ENCODE data around the gene PTPRQ. TPM values are rescaled to one million over a fixed set of nuclear protein-coding genes. Genes with fewer than 3 reads are reported as not detected.

The PTPRQ gene
- total and polyA plus RNA-seq, 9 donors: 0.36 to 2.0 (median 0.71) TPM

GRCh38 chr12:80551897-80552296 is 107.9 kb downstream of the PTPRQ start:
- Histone ChIP-seq H3K27ac (ENCODE audit: low read length) (no peak overlapping the region), H3K36me3 (ENCODE audit: control insufficient read depth, insufficient read depth, low read length) (no peaks in the 10 kb centered on the region), H3K9me3 (replicated peaks; ENCODE audit: control insufficient read depth, low read depth, low read length) (no peaks in the 10 kb centered on the region), H3K4me3 (ENCODE audit: low read length) (no peak overlapping the region), H3K4me1 (ENCODE audit: control insufficient read depth, insufficient read depth, low read length) (peaks cover 2% of the 10 kb centered on the region), H3K27me3 (ENCODE audit: control insufficient read depth, insufficient read depth, low read length) (no peaks in the 10 kb centered on the region)
- no CpG with 5 or more reads among the region's 1 CpG for WGBS (ENCODE audit: insufficient coverage)
- peak; percentile 90 for DNase-seq

GRCh38 chr12:80553316-80553715 is 109.3 kb downstream of the PTPRQ start:
- H3K27ac ChIP-seq (ENCODE audit: low read length): no peak overlapping the region
- H3K9me3 ChIP-seq (replicated peaks; ENCODE audit: control insufficient read depth, low read depth, low read length): no peaks in the 10 kb centered on the region
- WGBS (ENCODE audit: insufficient coverage): 67% methylated on average over 2 of the region's 3 CpGs
- no peaks in the 10 kb centered on the region for H3K27me3 ChIP-seq (ENCODE audit: control insufficient read depth, insufficient read depth, low read length)
- H3K4me3 ChIP-seq (ENCODE audit: low read length): no peak overlapping the region
- peak; percentile 63 for DNase-seq
- no peaks in the 10 kb centered on the region for H3K36me3 ChIP-seq (ENCODE audit: control insufficient read depth, insufficient read depth, low read length)
- peaks cover 2% of the 10 kb centered on the region for H3K4me1 ChIP-seq (ENCODE audit: control insufficient read depth, insufficient read depth, low read length)

GRCh38 chr12:80556566-80556965 is 112.5 kb downstream of the PTPRQ start:
- DNase-seq: no peak
- H3K27ac ChIP-seq (ENCODE audit: low read length): no peak overlapping the region
- H3K36me3 ChIP-seq (ENCODE audit: control insufficient read depth, insufficient read depth, low read length): no peaks in the 10 kb centered on the region
- H3K27me3 ChIP-seq (ENCODE audit: control insufficient read depth, insufficient read depth, low read length): no peaks in the 10 kb centered on the region
- no peaks in the 10 kb centered on the region for H3K9me3 ChIP-seq (replicated peaks; ENCODE audit: control insufficient read depth, low read depth, low read length)
- H3K4me3 ChIP-seq (ENCODE audit: low read length): no peak overlapping the region
- WGBS (ENCODE audit: insufficient coverage): no CpG with 5 or more reads among the region's 1 CpG
- peaks cover 2% of the 10 kb centered on the region for H3K4me1 ChIP-seq (ENCODE audit: control insufficient read depth, insufficient read depth, low read length)

GRCh38 chr12:80559766-80560165 is 115.7 kb downstream of the PTPRQ start:
- Histone ChIP-seq H3K4me1 (ENCODE audit: control insufficient read depth, insufficient read depth, low read length) (no peaks in the 10 kb centered on the region), H3K36me3 (ENCODE audit: control insufficient read depth, insufficient read depth, low read length) (no peaks in the 10 kb centered on the region), H3K27me3 (ENCODE audit: control insufficient read depth, insufficient read depth, low read length) (no peaks in the 10 kb centered on the region), H3K27ac (ENCODE audit: low read length) (no peak overlapping the region), H3K4me3 (ENCODE audit: low read length) (no peak overlapping the region), H3K9me3 (replicated peaks; ENCODE audit: control insufficient read depth, low read depth, low read length) (no peaks in the 10 kb centered on the region)
- 86% methylated on average over 1 of the region's 1 CpG for WGBS (ENCODE audit: insufficient coverage)
- DNase-seq: no peak

- Histone ChIP-seq H3K27me3 (ENCODE audit: control insufficient read depth, insufficient read depth, low read length) (no peaks in the 10 kb centered on the region), H3K36me3 (ENCODE audit: control insufficient read depth, insufficient read depth, low read length) (no peaks in the 10 kb centered on the region), H3K4me1 (ENCODE audit: control insufficient read depth, insufficient read depth, low read length) (no peaks in the 10 kb centered on the region), H3K4me3 (ENCODE audit: low read length) (no peak overlapping the region), H3K27ac (ENCODE audit: low read length) (peak overlapping the region; percentile 60), H3K9me3 (replicated peaks; ENCODE audit: control insufficient read depth, low read depth, low read length) (no peaks in the 10 kb centered on the region)
- no CpG with 5 or more reads among the region's 2 CpGs for WGBS (ENCODE audit: insufficient coverage)
- peak; percentile 86 for DNase-seq
Observed at GRCh38 chr12:80565271-80565670, 121.2 kb downstream of the PTPRQ start.

GRCh38 chr12:80567401-80567800 is 123.4 kb downstream of the PTPRQ start:
- no peak for DNase-seq
- H3K4me1 ChIP-seq (ENCODE audit: control insufficient read depth, insufficient read depth, low read length): no peaks in the 10 kb centered on the region
- H3K36me3 ChIP-seq (ENCODE audit: control insufficient read depth, insufficient read depth, low read length): no peaks in the 10 kb centered on the region
- H3K4me3 ChIP-seq (ENCODE audit: low read length): no peak overlapping the region
- H3K9me3 ChIP-seq (replicated peaks; ENCODE audit: control insufficient read depth, low read depth, low read length): no peaks in the 10 kb centered on the region
- H3K27ac ChIP-seq (ENCODE audit: low read length): no peak overlapping the region
- no peaks in the 10 kb centered on the region for H3K27me3 ChIP-seq (ENCODE audit: control insufficient read depth, insufficient read depth, low read length)

- no peaks in the 10 kb centered on the region for H3K36me3 ChIP-seq (ENCODE audit: control insufficient read depth, insufficient read depth, low read length)
- WGBS (ENCODE audit: insufficient coverage): no CpG with 5 or more reads among the region's 3 CpGs
- H3K27ac ChIP-seq (ENCODE audit: low read length): no peak overlapping the region
- H3K4me1 ChIP-seq (ENCODE audit: control insufficient read depth, insufficient read depth, low read length): no peaks in the 10 kb centered on the region
- no peaks in the 10 kb centered on the region for H3K27me3 ChIP-seq (ENCODE audit: control insufficient read depth, insufficient read depth, low read length)
- H3K4me3 ChIP-seq (ENCODE audit: low read length): no peak overlapping the region
- DNase-seq: no peak
- H3K9me3 ChIP-seq (replicated peaks; ENCODE audit: control insufficient read depth, low read depth, low read length): no peaks in the 10 kb centered on the region
Observed at GRCh38 chr12:80576641-80577418, 132.8 kb downstream of the PTPRQ start.

GRCh38 chr12:80580254-80580653 is 136.2 kb downstream of the PTPRQ start:
- Histone ChIP-seq H3K4me1 (ENCODE audit: control insufficient read depth, insufficient read depth, low read length) (no peaks in the 10 kb centered on the region), H3K4me3 (ENCODE audit: low read length) (no peak overlapping the region), H3K36me3 (ENCODE audit: control insufficient read depth, insufficient read depth, low read length) (no peaks in the 10 kb centered on the region), H3K27ac (ENCODE audit: low read length) (peak overlapping the region; percentile 58), H3K9me3 (replicated peaks; ENCODE audit: control insufficient read depth, low read depth, low read length) (no peaks in the 10 kb centered on the region), H3K27me3 (ENCODE audit: control insufficient read depth, insufficient read depth, low read length) (no peaks in the 10 kb centered on the region)
- WGBS (ENCODE audit: insufficient coverage): 20% methylated on average over 1 of the region's 1 CpG
- peak; percentile 82 for DNase-seq

- Histone ChIP-seq H3K9me3 (replicated peaks; ENCODE audit: control insufficient read depth, low read depth, low read length) (no peaks in the 10 kb centered on the region), H3K27ac (ENCODE audit: low read length) (no peak overlapping the region), H3K4me1 (ENCODE audit: control insufficient read depth, insufficient read depth, low read length) (no peaks in the 10 kb centered on the region), H3K4me3 (ENCODE audit: low read length) (no peak overlapping the region), H3K36me3 (ENCODE audit: control insufficient read depth, insufficient read depth, low read length) (no peaks in the 10 kb centered on the region), H3K27me3 (ENCODE audit: control insufficient read depth, insufficient read depth, low read length) (no peaks in the 10 kb centered on the region)
- no CpG with 5 or more reads among the region's 2 CpGs for WGBS (ENCODE audit: insufficient coverage)
- no peak for DNase-seq
Observed at GRCh38 chr12:80581783-80582182, 137.7 kb downstream of the PTPRQ start.

- no peaks in the 10 kb centered on the region for H3K9me3 ChIP-seq (replicated peaks; ENCODE audit: control insufficient read depth, low read depth, low read length)
- H3K36me3 ChIP-seq (ENCODE audit: control insufficient read depth, insufficient read depth, low read length): no peaks in the 10 kb centered on the region
- no peaks in the 10 kb centered on the region for H3K27me3 ChIP-seq (ENCODE audit: control insufficient read depth, insufficient read depth, low read length)
- no peak overlapping the region for H3K27ac ChIP-seq (ENCODE audit: low read length)
- DNase-seq: no peak
- H3K4me1 ChIP-seq (ENCODE audit: control insufficient read depth, insufficient read depth, low read length): no peaks in the 10 kb centered on the region
- no CpG with 5 or more reads among the region's 2 CpGs for WGBS (ENCODE audit: insufficient coverage)
- no peak overlapping the region for H3K4me3 ChIP-seq (ENCODE audit: low read length)
Observed at GRCh38 chr12:80582431-80582830, 138.4 kb downstream of the PTPRQ start.

- Histone ChIP-seq H3K9me3 (replicated peaks; ENCODE audit: control insufficient read depth, low read depth, low read length) (no peaks in the 10 kb centered on the region), H3K4me3 (ENCODE audit: low read length) (no peak overlapping the region), H3K4me1 (ENCODE audit: control insufficient read depth, insufficient read depth, low read length) (no peaks in the 10 kb centered on the region), H3K36me3 (ENCODE audit: control insufficient read depth, insufficient read depth, low read length) (no peaks in the 10 kb centered on the region), H3K27ac (ENCODE audit: low read length) (no peak overlapping the region), H3K27me3 (ENCODE audit: control insufficient read depth, insufficient read depth, low read length) (no peaks in the 10 kb centered on the region)
- DNase-seq: no peak
Observed at GRCh38 chr12:80589077-80589476, 145.0 kb downstream of the PTPRQ start.
